HG03175 (cell line): ENCODE results near the gene MAST2.
A peak's percentile ranks its signal among the peaks of the same experiment; 100 is the strongest.
"Not testable (repeated sequence)": the region's sequence is repeated elsewhere in the genome, so short reads cannot be mapped to it uniquely, and the experiment has no call there.

ENCODE experiments used
- ATAC-seq: cut with Tn5 transposase; IDR thresholded peaks from one replicate; pipeline ENCODE4 v1.9.1; 2021; ENCODE audit warnings: mild to moderate bottlenecking, moderate library complexity; ENCODE audit not compliant: unreplicated experiment

Gene MAST2

DNA sequence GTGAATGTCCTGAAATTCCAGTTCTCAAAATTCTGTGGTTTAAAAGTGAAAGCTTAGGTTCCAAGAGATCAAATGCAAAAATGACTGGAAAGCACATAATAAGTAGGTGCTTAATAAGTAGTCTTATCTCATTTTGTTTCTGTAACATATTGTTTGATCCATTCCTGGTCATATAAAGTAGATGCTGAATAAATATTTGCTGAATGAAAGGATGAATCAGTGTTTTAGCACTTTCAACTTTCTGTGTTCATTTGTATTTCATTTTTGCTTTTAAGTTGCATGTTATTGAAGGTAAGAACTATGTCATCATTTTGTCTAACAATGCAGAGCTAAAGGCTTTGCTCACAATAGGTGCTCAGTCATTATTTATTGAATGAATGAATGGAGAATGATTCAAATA lies 6.3 kb downstream of the MAST2 start:
- no peak for ATAC-seq

DNA sequence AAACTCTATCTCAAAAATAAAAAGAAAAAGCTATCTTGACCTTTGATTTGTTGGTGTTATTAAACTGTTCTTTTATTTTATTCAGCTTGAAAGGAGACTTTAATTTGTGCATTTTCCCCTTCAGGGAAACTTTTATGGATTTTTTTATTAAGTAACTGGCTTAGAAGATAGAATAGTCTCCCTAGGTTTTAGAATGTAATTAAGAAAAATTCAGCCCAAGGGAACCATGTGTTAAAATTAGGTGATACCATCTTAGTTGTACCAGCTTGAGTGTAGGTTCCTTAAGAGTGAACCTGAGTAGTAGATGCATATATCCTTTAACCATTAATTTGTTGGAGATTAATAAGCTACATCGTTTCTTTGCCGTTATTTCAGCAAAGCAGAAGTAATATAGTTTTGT lies 11.4 kb downstream of the MAST2 start:
- no peak for ATAC-seq

DNA sequence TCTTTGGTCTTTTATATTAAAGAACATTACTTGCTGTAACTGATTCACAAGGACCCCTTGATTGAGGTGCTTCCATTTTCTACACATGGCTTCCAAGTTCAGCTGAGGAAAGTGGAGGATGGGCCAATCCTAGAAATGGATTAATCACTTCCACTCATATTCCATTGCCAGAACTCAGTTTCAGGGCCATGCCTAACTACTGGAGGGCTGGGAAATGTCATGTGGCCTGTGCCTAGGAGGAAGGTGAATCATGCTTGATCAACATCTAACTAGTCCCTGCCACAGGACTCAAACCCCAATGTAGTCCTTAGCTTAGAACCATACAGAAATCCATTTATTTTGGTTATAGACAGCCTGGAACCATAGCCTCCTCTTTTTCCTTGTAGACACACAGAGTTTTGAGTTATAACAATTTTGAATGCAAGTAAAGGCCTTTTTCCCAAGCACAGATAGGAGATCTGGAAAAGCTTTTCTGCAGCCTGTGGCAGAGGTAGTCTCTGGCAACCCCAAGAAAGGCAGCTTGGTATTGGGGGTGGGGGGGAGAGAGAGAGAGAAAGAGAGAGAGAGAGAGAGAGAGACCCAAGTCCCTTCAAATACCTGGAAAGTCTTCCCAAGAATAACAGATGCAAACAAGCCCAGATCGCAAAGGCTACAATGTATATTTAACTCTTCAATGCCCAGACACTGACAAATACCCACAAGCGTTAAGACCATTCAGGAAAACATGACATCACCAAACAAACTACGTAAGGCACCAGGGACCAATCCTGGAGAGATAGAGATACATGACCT lies 12.5 kb downstream of the MAST2 start:
- no peak for ATAC-seq

DNA sequence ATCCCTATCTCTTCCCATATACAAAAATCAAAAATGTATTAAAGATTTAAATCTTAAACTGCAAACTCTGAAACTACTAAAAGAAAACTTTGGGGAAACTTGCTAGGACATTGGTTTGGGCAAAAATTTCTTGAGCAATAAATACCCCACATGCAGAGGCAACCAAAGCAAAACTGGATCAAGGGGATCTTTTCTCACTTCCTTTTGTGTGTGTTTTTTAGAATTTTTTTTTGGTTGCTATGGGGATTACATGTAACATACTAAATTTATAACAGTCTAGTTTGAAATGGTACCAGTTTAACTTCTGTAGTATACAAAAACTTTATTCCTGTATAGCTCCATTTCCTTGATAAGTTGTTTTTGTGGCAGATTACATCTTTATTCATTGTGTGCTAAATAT lies 16.8 kb downstream of the MAST2 start:
- ATAC-seq = no peak

DNA sequence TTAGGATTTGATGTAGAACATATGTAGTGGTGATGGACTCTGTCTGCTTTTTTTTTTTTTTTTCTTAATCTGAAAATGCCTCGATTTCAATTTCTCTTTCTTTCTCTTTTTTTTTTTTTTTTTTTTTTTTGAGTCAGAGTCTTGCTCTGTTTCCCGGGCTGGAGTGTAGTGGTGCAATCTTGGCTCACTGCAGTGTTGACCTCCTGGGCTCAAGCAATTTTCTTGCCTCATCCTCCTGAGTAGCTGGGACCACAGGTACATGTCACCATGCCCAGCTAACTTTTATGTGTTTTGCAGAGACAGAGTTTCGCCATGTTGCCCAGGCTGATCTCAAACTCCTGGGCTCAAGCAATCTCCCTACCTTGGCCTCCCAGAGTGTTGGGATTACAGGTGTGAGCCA lies 17.4 kb downstream of the MAST2 start:
- no peak for ATAC-seq

DNA sequence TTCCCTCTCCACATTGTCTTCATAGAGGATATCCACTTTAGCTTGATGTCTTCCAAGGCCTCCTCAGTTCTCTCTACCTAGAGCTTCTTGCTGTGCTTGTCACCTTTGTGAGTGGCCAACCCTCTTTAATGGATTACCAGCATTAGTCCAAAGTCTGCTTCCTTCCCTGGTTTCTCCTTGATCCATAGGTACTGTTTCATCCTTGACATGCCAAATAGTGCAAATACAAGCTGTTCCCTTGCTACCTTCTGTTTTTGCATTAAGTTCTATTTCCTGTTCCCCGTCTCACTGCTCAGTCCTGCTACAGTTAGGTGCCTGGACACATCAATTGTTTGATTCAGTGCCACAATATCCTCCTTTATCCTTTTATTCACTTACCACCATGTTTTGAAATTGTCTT lies 19.2 kb downstream of the MAST2 start:
- no peak for ATAC-seq

DNA sequence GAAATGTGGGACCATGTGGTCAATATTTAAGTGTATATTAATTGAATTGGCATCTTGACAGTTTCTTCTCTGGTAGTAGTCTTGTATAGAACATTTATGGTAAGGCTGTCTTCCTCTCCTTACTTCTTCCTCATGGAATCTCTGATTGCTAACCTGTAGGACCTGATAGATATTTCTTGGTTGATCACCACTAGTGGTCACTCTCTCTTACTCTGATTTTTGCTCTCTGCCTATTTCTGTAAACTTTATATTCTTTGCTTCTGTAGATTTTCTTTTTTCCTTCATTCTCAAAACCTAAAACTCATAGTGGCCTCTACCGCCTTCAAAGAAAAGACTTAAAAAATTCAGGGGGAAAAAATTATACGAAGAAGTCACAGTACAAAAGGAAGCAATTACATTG lies 21.2 kb downstream of the MAST2 start:
- no peak for ATAC-seq

DNA sequence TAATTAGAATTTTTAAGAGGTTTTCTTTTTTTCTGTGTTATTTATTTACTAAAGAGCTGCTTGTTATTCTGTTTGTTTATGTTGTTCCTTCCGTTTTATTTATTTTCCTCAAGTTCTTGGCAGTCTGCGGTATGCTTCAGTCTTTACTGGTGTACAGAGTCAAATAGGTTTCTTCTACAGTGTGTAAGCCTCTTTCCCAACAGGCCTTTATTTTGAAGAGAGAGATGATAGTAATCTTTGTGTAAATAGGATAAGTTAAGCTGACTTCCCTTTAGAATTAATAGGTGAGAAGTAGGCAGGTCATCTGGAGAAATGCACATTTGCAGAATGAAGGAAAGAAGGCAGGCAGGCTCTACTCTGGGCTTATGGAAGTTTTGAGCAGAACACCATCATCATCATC lies 23.8 kb downstream of the MAST2 start:
- ATAC-seq = no peak

DNA sequence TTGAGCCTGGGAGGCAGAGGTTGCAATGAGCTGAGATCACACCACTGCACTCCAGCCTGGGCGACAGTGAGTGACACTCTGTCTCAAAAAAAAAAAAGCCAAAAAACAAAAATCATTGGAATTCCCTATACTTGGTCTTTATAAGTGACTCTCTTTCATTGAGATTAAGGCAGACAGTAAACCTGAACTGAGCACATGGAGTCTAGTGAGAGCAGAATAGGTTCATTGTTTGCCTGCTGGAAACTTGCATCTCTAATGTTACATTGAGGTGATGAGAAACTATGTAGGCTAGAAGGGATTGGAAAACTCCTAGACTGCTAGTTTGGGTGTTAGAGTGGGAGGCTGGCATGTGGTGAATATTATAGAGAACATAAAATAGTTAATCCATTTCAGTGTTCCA lies 25.4 kb downstream of the MAST2 start:
- no peak for ATAC-seq

DNA sequence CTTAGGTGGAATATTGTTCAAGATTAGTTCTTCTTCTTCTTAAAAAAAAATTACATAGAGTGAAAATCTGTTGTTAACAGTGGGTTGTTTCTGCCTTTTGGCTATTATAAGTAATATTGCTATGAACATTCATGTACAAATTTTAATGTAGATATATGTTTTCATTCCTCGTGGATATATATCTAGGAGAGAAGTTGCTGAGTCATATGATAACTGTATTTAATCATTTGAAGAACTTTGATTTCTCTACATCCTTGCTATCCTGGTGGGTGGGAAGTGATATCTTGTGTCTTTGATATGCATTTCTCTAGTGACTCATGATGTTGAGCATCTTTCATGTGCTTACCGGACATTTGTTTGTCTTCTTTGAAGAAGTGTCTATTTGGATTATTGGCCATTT lies 29.9 kb downstream of the MAST2 start:
- ATAC-seq = no peak

DNA sequence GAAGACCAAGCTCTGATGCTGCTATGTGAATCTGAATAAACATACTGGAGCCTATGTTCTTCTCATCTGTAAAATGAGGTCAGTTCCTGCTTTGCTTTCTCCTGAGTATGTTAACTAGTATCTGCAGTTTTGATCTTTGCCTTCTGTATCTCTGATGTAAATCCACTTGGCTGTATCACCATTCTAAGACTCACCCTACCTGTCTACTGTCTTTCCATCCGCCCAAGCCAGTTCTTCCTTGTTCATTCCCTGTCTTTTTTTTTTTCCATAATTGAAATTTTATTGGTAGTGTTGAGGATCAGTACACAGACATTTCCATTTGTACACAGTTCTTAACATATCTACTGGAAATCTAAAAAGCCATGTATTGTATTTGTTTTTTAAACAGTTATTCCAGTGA lies 31.3 kb downstream of the MAST2 start:
- ATAC-seq = no peak

DNA sequence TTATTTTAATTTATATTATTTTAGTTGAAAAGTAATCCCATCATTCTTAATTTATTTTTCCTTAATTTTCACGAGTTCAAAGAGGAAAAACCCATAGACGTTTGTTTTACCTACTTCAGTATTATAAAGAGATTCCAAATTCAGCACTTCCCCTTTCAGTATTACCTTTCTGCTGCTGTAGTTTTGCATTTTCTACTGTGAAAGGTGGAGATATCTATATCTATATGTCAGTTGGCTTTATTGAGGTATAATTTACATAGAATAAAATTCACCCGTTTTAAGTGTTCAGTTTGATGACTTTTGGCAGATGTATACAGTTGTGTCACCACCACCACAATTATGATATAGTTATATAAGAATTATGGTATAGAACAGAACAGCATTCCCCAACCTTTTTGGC lies 33.0 kb downstream of the MAST2 start:
- ATAC-seq = no peak

DNA sequence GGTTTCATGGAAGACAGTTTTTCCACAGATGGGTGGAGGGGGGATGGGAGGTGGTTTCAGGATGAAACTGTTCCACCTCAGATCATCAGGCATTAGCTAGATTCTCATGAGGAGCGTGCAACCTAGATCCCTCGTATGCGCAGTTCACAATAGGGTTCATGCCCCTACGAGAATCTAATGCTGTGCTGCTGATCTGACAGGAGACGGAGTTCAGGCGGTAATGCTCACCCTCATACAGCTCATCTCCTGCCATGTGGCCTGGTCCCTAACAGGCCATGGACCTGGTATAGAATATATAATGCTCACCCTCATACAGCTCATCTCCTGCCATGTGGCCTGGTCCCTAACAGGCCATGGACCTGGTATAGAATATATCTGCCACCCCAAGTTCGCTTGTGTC lies 33.4 kb downstream of the MAST2 start:
- not testable (repeated sequence) for ATAC-seq

DNA sequence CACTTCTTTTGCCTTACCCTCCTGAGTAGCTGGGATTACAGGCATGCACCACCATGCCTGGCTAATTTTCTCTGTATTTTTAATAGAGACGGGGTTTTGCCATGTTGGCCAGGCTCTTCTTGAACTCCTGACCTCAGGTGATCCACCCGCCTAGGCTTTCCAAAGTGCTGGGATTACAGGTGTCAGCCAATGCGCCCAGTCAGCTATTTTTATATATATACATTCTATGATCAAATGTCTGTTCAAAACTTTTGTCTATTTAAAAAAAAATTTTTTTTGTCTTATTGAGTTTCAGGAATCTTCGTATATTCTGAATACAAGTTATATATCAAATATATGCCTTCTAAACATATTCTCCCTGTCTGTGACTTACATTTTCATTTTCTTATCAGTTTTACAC lies 34.9 kb downstream of the MAST2 start:
- ATAC-seq = not testable (repeated sequence)

DNA sequence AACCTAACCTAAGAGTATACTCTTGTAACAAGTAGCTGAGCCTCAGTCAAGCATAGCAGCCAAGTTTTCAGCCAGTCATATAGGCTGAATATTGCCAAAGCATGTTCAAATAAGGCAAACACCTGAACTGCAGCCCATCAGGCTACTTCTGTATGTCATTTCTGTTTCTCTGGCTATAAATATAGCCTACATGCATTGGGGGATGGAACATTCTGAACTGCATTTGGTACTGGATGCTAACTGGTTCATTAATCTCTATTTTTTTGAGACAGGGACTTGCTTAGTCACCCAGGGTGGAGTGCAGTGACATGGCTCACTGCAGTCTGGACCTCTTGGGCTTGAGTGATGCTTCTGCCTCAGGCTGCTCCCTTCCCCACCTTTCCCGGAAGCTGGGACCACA lies 37.3 kb downstream of the MAST2 start:
- peak; percentile 54 for ATAC-seq

DNA sequence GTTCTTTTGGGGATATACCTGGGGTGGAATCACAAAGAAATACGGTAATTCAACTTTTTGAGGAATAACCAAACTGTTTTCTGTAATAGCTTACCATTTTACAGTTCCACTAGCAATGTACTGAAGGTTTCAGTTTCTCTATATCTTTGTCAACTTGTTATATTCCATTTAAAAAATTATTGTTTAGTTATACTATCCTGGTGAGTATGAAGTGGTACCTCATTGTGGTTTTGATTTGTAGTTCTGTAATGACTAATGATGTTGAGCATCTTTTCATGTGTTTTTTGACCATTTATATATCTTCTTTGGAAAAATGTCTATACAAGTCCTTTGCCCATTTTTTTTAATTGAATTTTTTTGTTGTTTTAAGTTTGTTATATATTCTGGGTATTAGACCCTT lies 39.4 kb downstream of the MAST2 start:
- no peak for ATAC-seq

DNA sequence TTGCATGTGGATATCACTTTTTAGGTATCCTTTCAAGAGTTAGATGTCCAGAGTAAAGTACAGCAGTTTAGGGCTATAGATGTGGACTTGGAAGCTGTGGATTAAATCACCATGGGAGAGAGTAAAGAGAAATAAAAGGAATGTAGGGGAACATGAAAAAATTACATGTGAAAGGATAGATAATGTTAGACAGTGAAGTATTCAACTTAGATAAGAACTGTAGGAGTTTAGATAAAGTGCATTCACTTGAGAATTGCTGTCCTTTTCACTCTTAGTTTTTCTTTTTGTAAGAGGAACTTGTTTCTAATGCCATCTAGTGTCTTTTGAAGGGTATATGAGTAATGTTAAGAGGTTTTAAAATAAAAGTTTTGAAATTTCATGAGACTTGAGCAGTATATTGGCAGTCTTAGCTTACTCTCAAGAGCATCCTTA lies 40.1 kb downstream of the MAST2 start:
- no peak for ATAC-seq

DNA sequence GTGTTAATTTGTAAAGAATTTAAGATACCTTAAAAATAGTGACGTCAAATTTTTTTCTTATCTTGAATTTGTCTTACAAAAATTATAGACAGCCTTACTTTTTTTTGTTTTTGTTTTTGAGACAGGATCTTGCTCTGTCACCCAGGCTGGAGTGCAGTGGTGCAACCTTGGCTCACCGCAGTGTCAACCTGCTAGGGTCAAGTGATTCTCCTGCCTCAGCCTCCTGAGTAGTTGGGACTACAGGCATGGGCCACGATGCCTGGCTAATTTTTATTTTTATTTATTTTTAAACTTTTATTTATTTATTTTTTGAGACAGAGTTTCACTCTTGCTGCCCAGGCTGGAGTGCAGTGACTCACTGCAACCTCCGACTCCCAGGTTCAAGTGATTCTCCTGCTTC lies 40.6 kb downstream of the MAST2 start:
- not testable (repeated sequence) for ATAC-seq

DNA sequence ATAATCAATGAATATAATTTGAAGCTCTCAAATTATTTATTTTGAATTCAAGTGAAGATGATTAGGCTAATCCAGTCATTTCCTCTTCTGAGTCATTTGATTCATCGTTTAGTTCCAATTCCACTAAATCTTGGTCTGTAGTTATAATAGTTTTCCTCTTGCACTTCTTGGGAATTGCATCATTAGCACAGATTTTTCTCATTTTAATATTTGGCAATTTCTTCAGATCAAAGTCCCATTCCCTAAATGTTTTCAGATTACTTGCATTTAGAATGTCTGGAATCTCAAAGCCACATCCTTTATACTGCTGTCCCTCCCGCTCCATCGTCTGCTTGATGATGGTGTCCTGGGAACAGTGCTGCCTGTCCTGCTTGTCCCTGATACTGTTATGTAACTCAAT lies 43.5 kb downstream of the MAST2 start:
- ATAC-seq = no peak

DNA sequence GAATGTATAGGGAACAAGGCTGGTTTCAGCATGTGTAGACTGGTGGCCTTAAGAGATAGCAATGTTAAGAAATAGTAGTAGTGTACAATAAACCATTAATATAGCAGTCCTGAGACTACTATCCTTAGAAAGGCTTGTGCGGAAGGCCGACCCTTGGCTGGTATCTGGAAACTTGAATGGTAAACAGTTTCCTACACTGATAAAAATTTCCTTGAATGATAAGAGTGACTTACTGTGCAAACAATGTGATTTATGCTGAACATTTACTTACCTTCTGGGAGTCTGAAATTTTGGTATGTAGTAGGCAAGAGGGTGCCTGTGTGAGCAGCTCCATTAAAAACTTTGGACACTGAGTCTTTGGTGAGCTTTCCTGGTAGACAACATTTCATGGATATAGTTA lies 44.7 kb downstream of the MAST2 start:
- no peak for ATAC-seq

DNA sequence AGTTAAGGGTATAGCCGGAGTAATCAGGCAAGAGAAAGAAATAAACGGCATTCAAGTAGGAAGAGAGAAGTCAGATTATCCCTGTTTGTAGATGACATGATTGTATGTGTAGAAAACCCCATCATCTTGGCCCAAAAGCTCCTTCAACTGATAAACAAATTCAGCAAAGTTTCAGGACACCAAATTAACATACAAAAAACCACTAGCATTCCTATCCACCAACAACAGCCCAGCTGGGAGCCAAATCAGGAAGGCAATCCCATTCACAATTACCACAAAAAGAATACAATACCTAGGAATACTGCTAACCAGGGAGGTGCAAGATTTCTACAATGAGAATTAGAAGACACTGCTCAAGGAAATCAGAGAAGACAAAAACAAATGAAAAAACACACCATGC lies 45.3 kb downstream of the MAST2 start:
- no peak for ATAC-seq

DNA sequence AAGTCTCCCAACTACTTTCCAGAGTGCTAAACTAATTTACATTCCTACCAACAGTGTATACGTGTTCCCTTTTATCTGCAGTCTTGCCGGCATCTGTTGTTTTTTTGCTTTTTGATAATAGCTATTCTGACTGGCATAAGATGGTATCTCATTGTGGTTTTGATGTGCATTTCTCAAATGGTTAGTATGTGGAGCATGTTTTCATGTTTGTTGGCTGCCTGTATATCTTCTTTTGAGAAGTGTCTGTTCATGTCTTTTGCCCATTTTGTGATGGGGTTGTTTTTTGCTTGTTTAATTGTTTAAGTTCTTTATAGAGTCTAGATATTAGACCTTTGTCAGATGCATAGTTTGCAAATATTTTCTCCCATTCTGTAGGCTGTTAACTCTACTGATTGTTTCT lies 46.6 kb downstream of the MAST2 start:
- ATAC-seq = no peak

DNA sequence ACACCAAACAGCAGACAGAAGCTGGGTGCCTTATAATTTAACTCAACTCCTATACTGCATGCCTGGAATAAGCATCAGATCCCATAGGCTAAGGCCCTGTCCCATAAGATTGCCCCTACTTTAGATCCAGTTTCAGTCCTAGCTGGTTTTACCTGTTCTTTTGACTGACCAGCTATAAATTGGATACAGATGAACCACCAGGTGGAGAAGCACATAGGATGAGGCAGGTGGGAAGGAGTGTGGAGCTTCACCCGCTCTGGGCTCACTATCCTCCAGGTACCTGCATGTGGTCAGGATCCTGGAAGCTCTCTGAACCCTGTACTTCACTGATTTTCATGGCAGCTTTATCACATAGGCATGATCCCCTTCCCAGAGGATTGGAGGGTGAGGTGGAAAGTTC lies 51.3 kb downstream of the MAST2 start:
- ATAC-seq = no peak
